Karpas-422 (cell line): Measurements from ENCODE around the gene ITGA5. TPM values are rescaled to one million over a fixed set of nuclear protein-coding genes. Genes with fewer than 3 reads are reported as not detected.

Source experiments
- DNase-seq: peaks from one replicate; pipeline ENCODE4 v3.0.0-alpha.2; 2015
- H2AFZ ChIP-seq: fragments of 200-600 bp; sonication (generic); 2 replicates; pipeline ENCODE4 v1.6.1; 2014; ENCODE audit warnings: antibody characterized with exemption, low read length, mixed read lengths
- H3K27ac ChIP-seq: fragments of 200-600 bp; sonication (generic); 2 replicates; pipeline ENCODE4 v1.5.1; 2014; ENCODE audit warnings: mild to moderate bottlenecking, low read length, moderate library complexity
- H3K27me3 ChIP-seq: fragments of 200-600 bp; sonication (generic); 2 replicates; pipeline ENCODE4 v1.6.1; 2014; ENCODE audit warnings: low read length, mixed read lengths
- H3K36me3 ChIP-seq: fragments of 200-600 bp; sonication (generic); 2 replicates; pipeline ENCODE4 v1.6.1; 2014; ENCODE audit warnings: low read length, mixed read lengths; ENCODE audit not compliant: insufficient read depth
- H3K4me1 ChIP-seq: fragments of 200-600 bp; sonication (generic); 2 replicates; pipeline ENCODE4 v1.6.1; 2014; ENCODE audit warnings: mild to moderate bottlenecking, low read length, mixed read lengths
- H3K4me2 ChIP-seq: fragments of 200-600 bp; sonication (generic); 2 replicates; pipeline ENCODE4 v1.6.1; 2014; ENCODE audit warnings: low read length, low read depth, mild to moderate bottlenecking; ENCODE audit not compliant: poor library complexity, severe bottlenecking
- H3K4me3 ChIP-seq: fragments of 200-600 bp; sonication (generic); 2 replicates; pipeline ENCODE4 v1.5.1; 2014; ENCODE audit warnings: mild to moderate bottlenecking, antibody characterized with exemption, low read length, mixed read lengths
- H3K79me2 ChIP-seq: fragments of 200-600 bp; sonication (generic); 2 replicates; pipeline ENCODE4 v1.6.1; 2014; ENCODE audit warnings: mild to moderate bottlenecking, low read length, mixed read lengths
- H3K9ac ChIP-seq: fragments of 200-600 bp; sonication (generic); 2 replicates; pipeline ENCODE4 v1.6.0; 2014; ENCODE audit warnings: low read length
- H3K9me2 ChIP-seq: fragments of 200-600 bp; sonication (generic), shearing (Covaris generic); replicated peaks from 2 replicates; pipeline ENCODE4 v1.6.0; 2014; ENCODE audit warnings: mild to moderate bottlenecking, low read length, moderate library complexity; ENCODE audit not compliant: insufficient read depth
- H3K9me3 ChIP-seq: fragments of 300-700, 200-600 bp; sonication (generic); 2 replicates; pipeline ENCODE4 v1.6.1; 2014; ENCODE audit warnings: low read length, mixed read lengths
- H4K20me1 ChIP-seq: fragments of 200-600 bp; sonication (generic); 2 replicates; pipeline ENCODE4 v1.6.1; 2014; ENCODE audit warnings: mild to moderate bottlenecking, antibody characterized with exemption, low read length, low read depth; ENCODE audit not compliant: insufficient read depth
- total RNA-seq: library from RNA; depleted of rRNA; stranded (reverse); fragments of >200 nt; shearing (Covaris generic); gene quantifications from 2 replicates; pipeline ENCODE4 v1.2.3, GENCODE V29; 2014; ENCODE audit warnings: low replicate concordance

The ITGA5 gene
- total RNA-seq, 1 experiment from 2014 or later, result not detected

DNA sequence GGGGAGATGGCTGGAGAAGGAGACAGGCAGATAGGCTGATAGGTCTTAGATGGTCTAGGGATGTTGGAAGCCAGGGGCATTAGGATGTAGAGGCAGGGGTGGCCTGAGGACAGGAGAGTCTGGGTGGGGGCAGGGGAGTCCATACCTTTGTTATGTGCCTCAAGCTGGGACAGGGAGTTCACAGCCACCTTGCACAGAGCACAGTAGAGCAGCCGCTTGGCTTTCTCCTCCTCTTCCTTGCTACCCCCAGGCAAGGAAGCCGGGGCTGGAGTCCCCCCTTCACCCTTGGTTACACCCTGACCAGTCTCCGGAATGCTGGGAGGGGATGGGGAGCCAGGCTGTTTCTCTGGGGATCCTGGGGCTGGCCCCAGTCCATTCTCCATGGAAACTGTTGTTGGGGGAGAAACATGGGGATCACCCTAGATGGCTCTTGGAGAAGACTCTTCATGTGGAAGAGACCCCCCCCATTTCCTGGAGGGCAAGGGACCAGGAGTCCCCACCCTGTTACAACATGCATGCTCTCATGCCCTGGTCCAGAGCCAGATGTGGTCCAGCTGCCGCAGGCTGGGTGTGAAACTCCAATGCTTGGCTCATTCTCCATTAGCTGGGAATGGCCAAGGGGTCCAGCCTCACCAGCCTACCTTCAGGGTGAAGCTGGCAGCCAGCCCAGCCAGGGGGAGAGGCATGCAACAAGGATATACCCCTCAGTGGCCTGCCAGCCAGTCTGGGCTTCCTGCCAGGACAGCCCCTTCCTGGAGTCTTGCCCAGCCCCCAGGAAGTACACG, 47.5 kb downstream of the ITGA5 start:
- H3K79me2 ChIP-seq, result no peaks in the 10 kb centered on the region
- no peak overlapping the region for H3K4me3 ChIP-seq
- no peaks in the 10 kb centered on the region for H3K9me3 ChIP-seq
- H2AFZ ChIP-seq, result no peak overlapping the region
- H3K36me3 ChIP-seq, result no peaks in the 10 kb centered on the region
- no peak overlapping the region for H3K4me2 ChIP-seq
- no peaks in the 10 kb centered on the region for H4K20me1 ChIP-seq
- no peak overlapping the region for H3K9ac ChIP-seq
- H3K9me2 ChIP-seq, result no peaks in the 10 kb centered on the region
- no peak overlapping the region for H3K27ac ChIP-seq
- H3K27me3 ChIP-seq, result no peaks in the 10 kb centered on the region
- peaks cover 19% of the 10 kb centered on the region for H3K4me1 ChIP-seq
- DNase-seq, result no peak

DNA sequence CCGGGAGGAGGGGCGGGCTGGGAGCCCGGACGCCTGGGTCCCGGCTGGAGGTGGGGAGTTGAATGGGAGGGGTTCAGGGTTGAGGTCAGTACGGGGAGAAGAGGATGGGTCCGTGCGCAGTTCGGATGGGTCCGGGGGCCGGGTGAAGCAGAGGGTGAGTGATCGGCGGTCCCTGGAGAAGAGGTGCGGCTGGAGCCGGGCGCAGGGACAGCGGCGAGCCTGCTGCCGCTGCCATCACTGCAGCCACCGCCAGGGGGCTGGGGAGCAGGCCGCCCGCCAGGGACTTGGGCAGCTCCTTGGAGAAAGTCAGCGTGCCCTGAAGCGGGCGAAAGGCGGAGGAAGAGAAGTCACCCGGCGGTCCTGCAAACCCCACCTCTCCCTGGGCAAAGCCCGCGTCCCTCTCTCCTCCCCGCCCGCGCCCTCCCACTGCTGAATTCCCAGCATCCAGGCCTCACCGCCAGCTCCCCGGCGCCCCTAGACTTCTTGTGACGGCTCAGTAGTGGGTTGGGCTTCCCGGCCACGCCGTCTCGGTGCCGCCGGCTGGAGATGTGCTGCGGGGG, 48.8 kb downstream of the ITGA5 start:
- no peaks in the 10 kb centered on the region for H3K79me2 ChIP-seq
- H2AFZ ChIP-seq, result no peak overlapping the region
- no peaks in the 10 kb centered on the region for H3K9me2 ChIP-seq
- H3K27me3 ChIP-seq, result no peaks in the 10 kb centered on the region
- H3K36me3 ChIP-seq, result no peaks in the 10 kb centered on the region
- no peak overlapping the region for H3K27ac ChIP-seq
- H3K4me2 ChIP-seq, result peak overlapping the region; percentile 46
- H3K9me3 ChIP-seq, result no peaks in the 10 kb centered on the region
- peak overlapping the region; percentile 13; the same call in 1 of the 2 replicates for H3K4me3 ChIP-seq
- no peaks in the 10 kb centered on the region for H4K20me1 ChIP-seq
- H3K4me1 ChIP-seq, result peaks cover 19% of the 10 kb centered on the region
- DNase-seq, result peak; percentile 69
- H3K9ac ChIP-seq, result peak overlapping the region; percentile 42; the same call in 1 of the 2 replicates

DNA sequence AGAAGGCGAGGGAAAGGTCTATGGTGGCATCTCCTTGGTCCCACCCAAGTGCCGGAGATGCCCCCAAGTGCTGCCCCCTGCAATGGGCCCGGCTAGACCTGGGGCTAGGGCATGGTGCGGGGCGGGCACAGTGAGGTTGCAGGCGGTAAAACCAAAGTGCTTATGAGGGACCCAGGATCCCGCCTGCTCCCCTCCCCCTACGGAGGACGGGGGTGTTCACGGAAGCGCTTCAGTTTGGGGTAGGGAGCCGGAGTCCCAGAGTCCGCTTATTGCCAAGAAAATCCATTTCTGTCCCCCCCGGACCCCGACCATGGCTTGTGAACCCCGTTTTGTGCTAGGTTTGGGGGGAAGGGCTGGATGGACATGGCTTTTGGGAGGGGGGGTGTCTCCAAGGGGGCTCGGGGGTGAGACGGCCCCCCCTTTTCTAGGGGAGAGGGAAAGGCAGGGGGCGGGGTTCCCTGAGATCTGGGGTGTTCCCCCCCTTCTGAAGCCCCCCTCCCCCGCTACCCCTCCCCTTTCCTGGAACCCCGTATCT, 49.4 kb downstream of the ITGA5 start:
- H3K4me3 ChIP-seq, result peak overlapping the region; percentile 13
- H3K27ac ChIP-seq, result no peak overlapping the region
- H3K9ac ChIP-seq, result peak overlapping the region; percentile 42; the same call in 1 of the 2 replicates
- H2AFZ ChIP-seq, result no peak overlapping the region
- H3K27me3 ChIP-seq, result no peaks in the 10 kb centered on the region
- H3K9me2 ChIP-seq, result no peaks in the 10 kb centered on the region
- peaks cover 19% of the 10 kb centered on the region for H3K4me1 ChIP-seq
- no peaks in the 10 kb centered on the region for H3K79me2 ChIP-seq
- peak overlapping the region; percentile 46 for H3K4me2 ChIP-seq
- H3K9me3 ChIP-seq, result no peaks in the 10 kb centered on the region
- DNase-seq, result no peak
- H4K20me1 ChIP-seq, result no peaks in the 10 kb centered on the region
- H3K36me3 ChIP-seq, result no peaks in the 10 kb centered on the region

DNA sequence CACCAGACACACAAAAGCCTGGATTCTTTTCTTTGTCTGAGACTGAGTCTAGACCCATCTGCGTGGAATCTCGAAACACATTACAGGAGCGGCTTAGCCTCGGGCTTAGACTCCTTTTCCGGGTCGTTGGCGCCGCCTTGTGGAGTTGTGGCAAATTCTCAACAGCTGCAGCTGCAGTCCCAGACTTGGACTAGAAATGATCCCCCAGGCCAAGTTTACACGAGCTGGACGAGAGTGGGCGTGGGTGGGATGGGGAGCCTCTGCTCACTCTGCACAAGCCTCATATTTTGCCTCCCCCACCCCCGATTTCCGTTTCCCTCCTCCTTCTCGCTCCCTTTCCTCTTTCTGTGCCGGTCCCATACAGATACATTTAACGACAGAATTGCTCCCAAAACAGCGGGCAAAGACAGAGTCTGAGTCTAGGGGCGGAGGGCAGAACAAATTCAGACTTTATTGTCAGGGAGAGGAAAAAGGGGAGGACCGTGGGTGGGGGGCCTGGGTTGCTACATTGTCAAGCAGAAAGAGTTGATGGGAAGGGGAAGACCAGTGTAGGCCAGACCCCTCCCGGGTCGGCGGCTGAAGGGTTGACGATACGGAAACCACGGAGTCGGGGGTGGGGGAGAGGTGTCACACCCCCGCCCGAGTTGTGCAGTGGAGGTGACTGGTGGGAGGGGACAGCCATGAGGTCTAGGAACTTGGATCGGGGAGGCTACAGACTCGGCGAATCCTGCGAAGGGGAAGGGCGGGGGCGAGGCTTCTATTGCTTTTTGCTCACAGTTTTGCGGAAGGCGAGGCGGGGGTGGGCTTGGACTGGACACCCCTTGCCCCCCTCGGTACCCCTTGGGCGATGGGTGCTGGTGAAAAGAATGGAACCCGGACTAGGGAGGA, 50.1 kb downstream of the ITGA5 start:
- peak overlapping the region; percentile 46 for H3K4me2 ChIP-seq
- peak overlapping the region; percentile 52 for H3K9ac ChIP-seq
- no peaks in the 10 kb centered on the region for H3K27me3 ChIP-seq
- peak; percentile 95 for DNase-seq
- H4K20me1 ChIP-seq, result no peaks in the 10 kb centered on the region
- no peak overlapping the region for H3K27ac ChIP-seq
- no peaks in the 10 kb centered on the region for H3K9me2 ChIP-seq
- peak overlapping the region; percentile 57; the same call in 1 of the 2 replicates for H2AFZ ChIP-seq
- no peaks in the 10 kb centered on the region for H3K36me3 ChIP-seq
- peaks cover 25% of the 10 kb centered on the region for H3K4me1 ChIP-seq
- no peaks in the 10 kb centered on the region for H3K9me3 ChIP-seq
- H3K79me2 ChIP-seq, result no peaks in the 10 kb centered on the region
- peak overlapping the region; percentile 14 for H3K4me3 ChIP-seq

DNA sequence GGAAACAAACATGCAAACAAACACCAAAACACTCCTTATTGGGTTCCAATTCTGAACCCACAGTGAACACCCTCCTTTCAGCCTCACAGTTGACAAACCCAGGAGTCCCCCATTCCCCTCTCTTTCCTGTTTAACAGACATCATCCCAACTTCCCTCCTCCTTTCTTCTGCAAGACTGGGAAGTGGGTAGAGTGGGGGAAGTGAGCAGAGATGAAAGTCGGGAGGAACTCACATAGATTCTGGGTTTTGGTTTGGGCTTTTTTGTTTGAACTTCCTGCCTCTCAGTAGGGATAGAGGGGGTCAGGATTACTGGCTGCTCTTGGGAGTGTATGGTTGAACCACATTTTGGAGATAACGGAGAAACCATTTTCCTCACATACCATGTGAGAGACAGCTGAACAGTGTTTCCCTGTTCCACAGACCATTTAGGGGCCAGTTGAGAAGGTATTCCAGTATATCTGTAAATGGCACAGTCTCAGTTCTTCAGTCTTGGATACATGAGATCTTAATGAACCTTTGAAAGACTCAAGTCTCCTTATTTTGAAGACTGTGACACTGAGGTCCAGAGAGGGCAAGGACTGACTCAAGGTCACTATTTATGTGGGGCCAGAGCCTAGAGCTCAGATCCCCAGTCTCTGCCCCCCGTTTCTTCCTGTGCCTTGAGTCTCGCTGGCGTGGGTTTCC, 50.9 kb downstream of the ITGA5 start:
- Histone ChIP-seq H3K79me2 (no peaks in the 10 kb centered on the region), H3K9me2 (no peaks in the 10 kb centered on the region), H3K4me3 (0 out of 2 replicates have a peak overlapping the region, but pooled peaks have one; percentile 14), H3K27ac (no peak overlapping the region), H4K20me1 (no peaks in the 10 kb centered on the region), H3K9ac (peak overlapping the region; percentile 52), H3K9me3 (no peaks in the 10 kb centered on the region), H2AFZ (peak overlapping the region; percentile 57; the same call in 1 of the 2 replicates), H3K36me3 (no peaks in the 10 kb centered on the region), H3K27me3 (no peaks in the 10 kb centered on the region), H3K4me1 (peaks cover 25% of the 10 kb centered on the region), H3K4me2 (peak overlapping the region; percentile 46)
- DNase-seq, result no peak

DNA sequence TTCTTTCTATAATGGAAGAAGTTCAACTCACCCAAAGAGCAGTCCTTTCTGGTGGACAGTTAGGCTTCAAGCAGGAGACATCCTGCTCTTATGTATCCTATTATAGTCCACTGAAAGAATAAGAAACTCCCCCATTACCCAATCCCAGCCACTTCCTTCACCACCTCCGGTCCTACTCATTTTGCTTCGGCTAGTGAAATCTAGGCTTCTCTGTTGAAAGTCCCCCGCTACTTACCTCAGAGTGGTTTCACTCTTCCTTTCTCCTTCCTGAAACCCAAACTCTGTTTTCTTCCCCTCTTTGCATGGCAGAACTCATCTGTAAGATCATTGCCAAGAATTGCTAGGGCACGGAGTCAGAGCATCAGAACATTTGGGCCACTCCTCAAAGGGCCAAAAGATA, 54.7 kb downstream of the ITGA5 start, which contains the start of gene GPR84:
Gene GPR84 (minus strand): TSS at position 74 of the 400 bp plus-strand sequence. CDS start 635 bp downstream, outside the sequence.
- H3K4me1 ChIP-seq, result peaks cover 31% of the 10 kb centered on the region
- H2AFZ ChIP-seq, result no peak within 1 kb of the TSS; the same call in 1 of the 2 replicates
- H3K27ac ChIP-seq, result no peak within 1 kb of the TSS
- H3K9me3 ChIP-seq, result no peaks in the 10 kb centered on the region
- H4K20me1 ChIP-seq, result no peaks in the 10 kb centered on the region
- H3K27me3 ChIP-seq, result no peaks in the 10 kb centered on the region
- H3K36me3 ChIP-seq, result no peaks in the 10 kb centered on the region
- no peak for DNase-seq
- H3K4me2 ChIP-seq, result no peak within 1 kb of the TSS
- no peaks in the 10 kb centered on the region for H3K79me2 ChIP-seq
- no peak within 1 kb of the TSS for H3K4me3 ChIP-seq
- no peaks in the 10 kb centered on the region for H3K9me2 ChIP-seq
- H3K9ac ChIP-seq, result 0 out of 2 replicates have a peak within 1 kb of the TSS, but pooled peaks have one; percentile 3

DNA sequence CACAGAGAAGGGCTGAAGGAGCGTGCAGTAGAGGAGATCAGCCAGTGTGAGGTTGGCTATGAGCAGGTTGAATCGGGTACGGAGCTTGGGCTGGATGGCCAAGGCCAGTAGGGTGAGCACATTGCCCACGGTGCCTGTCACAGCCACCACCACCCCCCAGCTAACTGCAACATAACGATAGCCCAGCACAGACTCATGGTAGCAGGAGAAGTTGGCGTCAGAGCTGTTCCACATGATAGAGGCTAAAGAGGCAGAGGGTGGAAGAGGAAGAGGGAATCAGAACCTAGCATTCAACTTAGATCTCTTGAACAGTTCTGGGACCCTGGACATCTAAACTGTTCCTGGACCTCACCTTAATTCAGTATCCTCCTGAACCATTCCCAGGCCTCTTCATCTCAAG, 55.4 kb downstream of the ITGA5 start:
- Histone ChIP-seq H2AFZ (no peak overlapping the region), H3K9me2 (no peaks in the 10 kb centered on the region), H3K27ac (no peak overlapping the region), H3K4me1 (peaks cover 27% of the 10 kb centered on the region), H3K27me3 (no peaks in the 10 kb centered on the region), H3K4me3 (no peak overlapping the region), H3K4me2 (no peak overlapping the region), H3K9ac (no peak overlapping the region), H3K9me3 (no peaks in the 10 kb centered on the region), H4K20me1 (no peaks in the 10 kb centered on the region), H3K79me2 (no peaks in the 10 kb centered on the region), H3K36me3 (no peaks in the 10 kb centered on the region)
- no peak for DNase-seq
